Measurements from ENCODE around the gene SLC2A4RG. TPM values are rescaled to one million over a fixed set of nuclear protein-coding genes. Genes with fewer than 3 reads are reported as not detected.

Gene SLC2A4RG
- total and polyA plus RNA-seq, 2 of the 13 experiments (the other 11 are each of a cell fraction or from before 2014, with no cell fraction given), result 91.4 to 95.9 TPM

- TF ChIP-seq FOXP1 (IDR thresholded peaks at IDR 0.05) (0 out of 2 replicates have a peak, but pooled peaks have one; percentile 53), FOXP1 (CRISPR knock-in tag; IDR thresholded peaks at IDR 0.05) (no peak), HES4 (CRISPR knock-in tag; IDR thresholded peaks at IDR 0.05; ENCODE audit: borderline replicate concordance) (no peak), IKZF5 (CRISPR knock-in tag; IDR thresholded peaks at IDR 0.05) (no peak), FOXK2 (IDR thresholded peaks at IDR 0.05) (peak; percentile 38; the same call in 1 of the 2 replicates), IKZF1 (IDR thresholded peaks at IDR 0.05) (peak; percentile 97; the same call in 1 of the 2 replicates), NONO (IDR thresholded peaks at IDR 0.05) (0 out of 2 replicates have a peak, but pooled peaks have one; percentile 41), NONO (CRISPR knock-in tag; conservative IDR thresholded peaks at IDR 0.05) (no peak), EED (CRISPR knock-in tag; IDR thresholded peaks at IDR 0.05) (no peak), MTF1 (CRISPR knock-in tag; IDR thresholded peaks at IDR 0.05) (no peak), ZFP36L2 (CRISPR knock-in tag; IDR thresholded peaks at IDR 0.05) (no peak), ETV5 (CRISPR knock-in tag; IDR thresholded peaks at IDR 0.05; ENCODE audit: borderline replicate concordance) (no peak), LBX2 (CRISPR knock-in tag; IDR thresholded peaks at IDR 0.05; ENCODE audit: borderline replicate concordance) (no peak), LCORL (IDR thresholded peaks at IDR 0.05) (0 out of 2 replicates have a peak, but pooled peaks have one; percentile 40), LCORL (CRISPR knock-in tag; IDR thresholded peaks at IDR 0.05) (no peak), POLR2A (IDR thresholded peaks at IDR 0.05; ENCODE audit: insufficient read depth in 1 of 2, low read depth in 2 of 2, low read length in 2 of 2) (peak in 1 of 2 experiments; percentile 40; a peak in 1 of 4 replicates), SOX13 (IDR thresholded peaks at IDR 0.05) (no peak), SOX13 (CRISPR knock-in tag; conservative IDR thresholded peaks at IDR 0.05 in 1 of 2, IDR thresholded peaks at IDR 0.05 in 1 of 2) (no peak), FOXA1 (IDR thresholded peaks at IDR 0.05) (peak; percentile 62), FOXA1 (CRISPR knock-in tag; IDR thresholded peaks at IDR 0.05) (no peak), ATM (IDR thresholded peaks at IDR 0.05; ENCODE audit: borderline replicate concordance) (peak; percentile 48; the same call in 1 of the 2 replicates), SMAD3 (CRISPR knock-in tag; IDR thresholded peaks at IDR 0.05) (no peak), ZNF451 (CRISPR knock-in tag; IDR thresholded peaks at IDR 0.05) (no peak), JUNB (CRISPR knock-in tag; IDR thresholded peaks at IDR 0.05; ENCODE audit: borderline replicate concordance) (peak; percentile 16; the same call in 1 of the 2 replicates), ZNF672 (CRISPR knock-in tag; IDR thresholded peaks at IDR 0.05) (peak; percentile 88; the same call in 1 of the 2 replicates), ZNF333 (CRISPR knock-in tag; IDR thresholded peaks at IDR 0.05; ENCODE audit: borderline replicate concordance) (no peak), MAZ (IDR thresholded peaks at IDR 0.05; ENCODE audit: borderline replicate concordance, low read depth, low read length) (no peak), MAZ (CRISPR knock-in tag; IDR thresholded peaks at IDR 0.05; ENCODE audit: low read depth) (no peak), ATF7 (IDR thresholded peaks at IDR 0.05) (peak; percentile 25; the same call in 1 of the 2 replicates), ATF7 (CRISPR knock-in tag; IDR thresholded peaks at IDR 0.05) (no peak), DMAP1 (CRISPR knock-in tag; IDR thresholded peaks at IDR 0.05) (no peak), ZNF7 (CRISPR knock-in tag; IDR thresholded peaks at IDR 0.05) (no peak)
These were observed 8.2 kb upstream of the SLC2A4RG start (continued) for GRCh38 chr20:63731410-63731809.

All from HepG2 (cell line).